Erythroblast (primary cell): Measurements from ENCODE around the gene CMIP.

Experiments
- GATA1 ChIP-seq: IDR thresholded peaks from 2 replicates; pipeline ENCODE4 v1.6.1; 2011; ENCODE audit warnings: low read depth, mild to moderate bottlenecking, control low read depth, low read length, moderate library complexity
- POLR2A ChIP-seq: IDR thresholded peaks from 2 replicates; pipeline ENCODE4 v1.6.1; 2011; ENCODE audit warnings: mild to moderate bottlenecking, low read length

DNA sequence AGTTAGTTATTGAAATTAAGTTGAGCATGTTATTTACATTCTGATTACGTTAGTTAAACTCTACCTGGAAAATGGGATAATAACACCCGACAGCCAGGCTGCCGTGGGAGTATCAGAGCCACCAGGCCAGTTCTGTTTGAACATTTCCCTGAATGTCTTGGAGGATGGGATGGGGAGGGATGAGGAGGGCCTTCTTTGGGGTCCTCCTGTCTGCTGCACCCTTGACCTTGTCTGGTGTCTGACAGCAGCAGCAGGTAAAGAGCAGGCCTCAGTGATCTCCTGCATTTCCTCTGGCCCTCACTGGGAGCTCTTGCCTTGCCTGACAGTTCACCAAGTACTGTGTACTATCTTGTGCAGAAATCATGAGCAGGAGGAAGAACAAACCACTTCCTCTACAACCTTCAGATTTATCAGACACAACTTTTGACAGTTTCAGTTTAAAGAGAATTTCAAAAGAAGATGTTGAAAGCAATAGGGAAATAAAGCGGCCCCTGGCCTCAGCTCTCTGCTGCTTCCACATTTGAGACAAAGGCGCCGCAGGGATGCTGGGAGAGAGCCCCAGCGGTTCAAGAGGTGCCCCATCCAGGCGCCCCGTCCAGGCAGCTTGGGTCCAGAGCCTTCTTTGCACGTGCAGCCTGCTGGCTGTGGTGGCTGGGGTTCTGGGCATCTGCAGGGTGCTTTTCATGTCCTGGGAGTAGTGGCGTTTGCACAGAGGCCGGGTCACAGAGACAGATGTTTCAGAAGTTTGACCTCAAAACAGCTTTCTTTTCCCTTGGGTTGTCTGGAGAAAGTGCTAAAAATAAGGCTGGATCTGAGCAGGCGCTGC lies 25.3 kb downstream of the CMIP start:
- TF ChIP-seq GATA1 (no peak), POLR2A (no peak)
